Vagina (tissue), 2 donors: ENCODE results near the gene GTF3C1. TPM values are rescaled to one million over a fixed set of nuclear protein-coding genes. Genes with fewer than 3 reads are reported as not detected.

Experiments
- DNase-seq, 2 donors: peaks; one replicate each; pipeline ENCODE4 v3.0.0-alpha.2; 2017; ENCODE audit errors: extremely low spot score in 2 of 2
- H3K27ac ChIP-seq: fragments of 200-600 bp; sonication (generic); one replicate; pipeline ENCODE4 v1.5.1; 2019
- H3K27me3 ChIP-seq: fragments of 200-600 bp; sonication (generic); one replicate; pipeline ENCODE4 v1.5.1; 2019
- H3K36me3 ChIP-seq, 2 donors: fragments of 200-600 bp; sonication (generic); one replicate each; pipeline ENCODE4 v1.5.1; 2017 to 2019
- H3K4me1 ChIP-seq: fragments of 200-600 bp; sonication (generic); one replicate; pipeline ENCODE4 v1.5.1; 2019
- H3K4me3 ChIP-seq, 2 donors: fragments of 200-600 bp; sonication (generic); 1 replicate in 1 of 2; 2 replicates in 1 of 2; pipeline ENCODE4 v1.5.1; 2016 to 2019
- H3K9me3 ChIP-seq: fragments of 200-600 bp; sonication (generic); one replicate; pipeline ENCODE4 v1.5.1; 2019
- CTCF ChIP-seq, 3 experiments: fragments of 450-650 bp in 2 of 3; fragments of 200-600 bp in 1 of 3; sonication (generic) in 1 of 3; IDR thresholded peaks; one replicate each; pipeline ENCODE4 v1.5.1; 2017 to 2019; ENCODE audit warnings: antibody characterized with exemption in 3 of 3, mild to moderate bottlenecking in 2 of 3, moderate library complexity in 2 of 3
- POLR2A ChIP-seq, 2 donors: fragments of 450-650 bp; IDR thresholded peaks; one replicate each; pipeline ENCODE4 v1.6.1; 2017; ENCODE audit warnings: antibody characterized with exemption in 2 of 2, mild to moderate bottlenecking in 2 of 2, moderate library complexity in 2 of 2
- POLR2AphosphoS5 ChIP-seq, 2 donors: sonication (generic); formaldehyde crosslinking; IDR thresholded peaks; one replicate each; pipeline ENCODE4 v1.9.0; 2017; ENCODE audit warnings: antibody characterized with exemption in 2 of 2, mild to moderate bottlenecking in 2 of 2, low read depth in 1 of 2; ENCODE audit not compliant: insufficient read depth in 1 of 2
- intact Hi-C: fragments of 100-400 bp; cut with DNase I; formaldehyde crosslinking; loops from one replicate; pipeline ENCODE4 v1.15.1; 2023
- total RNA-seq: library from RNA; depleted of rRNA; stranded (reverse); fragments of >200 nt; gene quantifications from one replicate; pipeline ENCODE4 v1.2.3, GENCODE V29; 2016

The GTF3C1 gene
- total RNA-seq, 1 donor from 2014 or later = 133 TPM

- peaks cover 0 to 95% of the 10 kb centered on the region in 2 donors for H3K36me3 ChIP-seq
- no peaks in the 10 kb centered on the region for H3K9me3 ChIP-seq
- intact Hi-C loops = no loop called here
- no peak for TF ChIP-seq POLR2AphosphoS5 (IDR thresholded peaks at IDR 0.05; ENCODE audit: insufficient read depth in 1 of 2, low read depth in 1 of 2)
- TF ChIP-seq CTCF (IDR thresholded peaks at IDR 0.05) = no peak
- no peak for TF ChIP-seq POLR2A (IDR thresholded peaks at IDR 0.05)
- no peaks in the 10 kb centered on the region for H3K27me3 ChIP-seq
- no peaks in the 10 kb centered on the region for H3K4me1 ChIP-seq
- DNase-seq = no peak
- no peak overlapping the region for H3K27ac ChIP-seq
- H3K4me3 ChIP-seq = no peak overlapping the region
Measured at GRCh38 chr16:27506771-27507170, 42.9 kb downstream of the GTF3C1 start.

DNA sequence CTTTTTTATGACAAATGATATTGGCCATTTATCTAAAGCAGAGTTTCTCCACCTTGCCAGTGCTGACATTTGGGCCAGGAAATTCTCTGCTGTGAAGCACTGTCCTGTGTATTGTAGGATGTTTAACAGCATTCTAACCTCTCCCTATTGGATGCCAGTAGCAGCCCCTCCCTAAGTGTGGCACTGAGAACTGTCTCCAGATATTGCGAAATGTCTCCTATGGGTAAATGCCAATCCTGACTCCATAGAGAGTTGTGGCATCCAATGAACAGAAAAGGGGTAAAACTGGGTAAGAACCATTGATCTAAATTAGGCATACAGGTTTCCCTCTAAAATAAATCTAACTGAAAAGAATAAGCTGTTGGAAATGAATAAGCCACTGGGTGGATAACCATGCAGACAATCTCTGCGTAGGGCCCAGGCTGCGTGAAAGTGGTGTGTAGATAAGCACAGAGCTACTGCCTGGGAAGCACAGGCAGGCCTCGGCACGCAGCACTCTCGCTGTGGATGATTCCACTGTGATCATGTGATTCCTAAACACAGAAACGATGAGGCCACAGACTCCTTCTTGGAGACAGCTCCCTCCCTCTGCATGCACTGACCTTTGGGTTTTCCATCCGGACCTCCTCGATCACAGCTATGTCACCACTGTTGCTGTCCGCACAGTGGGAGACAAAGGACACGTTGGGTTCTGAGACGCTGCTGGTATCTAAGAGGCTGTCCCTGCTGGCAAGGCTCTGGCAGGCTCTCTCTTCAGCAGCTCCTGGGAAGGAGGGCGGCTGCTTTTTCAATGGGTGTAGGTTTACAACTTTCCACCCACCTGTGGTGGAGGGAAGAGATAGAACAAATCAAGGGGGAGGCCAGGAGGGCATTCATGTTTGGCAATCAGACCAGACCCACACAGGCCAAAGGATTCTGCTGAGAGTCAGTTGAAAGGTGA, 44.1 kb downstream of the GTF3C1 start:
- H3K27me3 ChIP-seq = no peaks in the 10 kb centered on the region
- no peak overlapping the region for H3K27ac ChIP-seq
- intact Hi-C loops = no loop called here
- peaks cover 0 to 96% of the 10 kb centered on the region in 2 donors for H3K36me3 ChIP-seq
- H3K4me1 ChIP-seq = no peaks in the 10 kb centered on the region
- TF ChIP-seq POLR2A (IDR thresholded peaks at IDR 0.05) (no peak), POLR2AphosphoS5 (IDR thresholded peaks at IDR 0.05; ENCODE audit: insufficient read depth in 1 of 2, low read depth in 1 of 2) (peak in 1 of 2 donors; percentile 25)
- H3K9me3 ChIP-seq = no peaks in the 10 kb centered on the region
- no peak for DNase-seq
- no peak overlapping the region for H3K4me3 ChIP-seq

DNA sequence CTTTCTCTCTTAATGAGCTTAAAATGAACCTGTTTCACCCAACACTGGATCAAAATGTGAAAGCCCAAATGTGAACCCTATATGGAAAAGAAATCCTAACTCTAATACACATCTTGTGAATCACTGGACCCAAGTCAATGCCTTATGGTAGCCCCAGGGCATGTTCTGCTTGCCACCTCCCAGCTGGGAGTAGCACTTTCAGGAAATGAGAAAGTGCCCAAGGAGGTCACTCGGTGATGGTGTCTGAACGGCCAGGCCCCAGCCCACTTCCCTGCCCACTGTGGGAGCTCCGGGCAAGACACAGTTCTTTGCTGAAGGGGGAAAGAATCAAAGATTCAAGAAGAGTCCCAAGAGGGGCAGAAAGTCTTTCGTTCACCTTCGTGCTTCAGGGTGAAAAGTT, 46.1 kb downstream of the GTF3C1 start:
- no peak for TF ChIP-seq CTCF (IDR thresholded peaks at IDR 0.05)
- TF ChIP-seq POLR2A (IDR thresholded peaks at IDR 0.05) = no peak
- no peak for TF ChIP-seq POLR2AphosphoS5 (IDR thresholded peaks at IDR 0.05; ENCODE audit: insufficient read depth in 1 of 2, low read depth in 1 of 2)
- DNase-seq = no peak
- Histone ChIP-seq H3K9me3 (no peaks in the 10 kb centered on the region), H3K27me3 (no peaks in the 10 kb centered on the region), H3K4me3 (no peak overlapping the region), H3K27ac (no peak overlapping the region), H3K36me3 (peaks cover 0 to 97% of the 10 kb centered on the region in 2 donors), H3K4me1 (no peaks in the 10 kb centered on the region)
- intact Hi-C loops = no loop called here

DNA sequence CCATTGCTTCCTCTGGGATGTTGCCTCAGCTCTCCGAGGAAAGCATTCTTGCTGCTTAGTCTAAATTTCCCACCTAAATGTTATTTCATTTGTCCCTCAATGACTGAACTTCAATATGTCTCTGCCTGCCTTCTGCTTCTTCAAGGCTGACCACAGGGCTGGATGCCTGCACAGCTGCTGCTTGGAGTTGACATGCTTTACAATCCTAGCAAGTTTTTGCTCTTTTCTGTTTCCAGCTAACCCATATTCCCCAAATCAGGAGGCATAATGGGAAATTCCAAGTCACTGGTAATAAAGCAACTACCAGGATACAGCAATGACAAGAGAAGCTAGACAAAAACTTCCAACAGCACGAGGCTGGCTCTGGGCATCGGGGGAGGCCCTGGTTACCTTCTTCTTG, 48.9 kb downstream of the GTF3C1 start:
- intact Hi-C loops = no loop called here
- H3K27me3 ChIP-seq = no peaks in the 10 kb centered on the region

GRCh38 chr16:27499659-27500055, 50.1 kb downstream of the GTF3C1 start:
- Histone ChIP-seq H3K27ac (no peak overlapping the region), H3K36me3 (peaks cover 0 to 91% of the 10 kb centered on the region in 2 donors), H3K9me3 (no peaks in the 10 kb centered on the region), H3K4me1 (no peaks in the 10 kb centered on the region), H3K4me3 (no peak overlapping the region), H3K27me3 (no peaks in the 10 kb centered on the region)
- intact Hi-C loops = no loop called here
- DNase-seq = no peak
- TF ChIP-seq CTCF (IDR thresholded peaks at IDR 0.05) = no peak
- no peak for TF ChIP-seq POLR2AphosphoS5 (IDR thresholded peaks at IDR 0.05; ENCODE audit: insufficient read depth in 1 of 2, low read depth in 1 of 2)
- TF ChIP-seq POLR2A (IDR thresholded peaks at IDR 0.05) = no peak

More for the DNA sequence above, 48.9 kb downstream of the GTF3C1 start:
- Histone ChIP-seq H3K4me3 (no peak overlapping the region), H3K9me3 (no peaks in the 10 kb centered on the region), H3K27ac (no peak overlapping the region), H3K4me1 (no peaks in the 10 kb centered on the region), H3K36me3 (peaks cover 0 to 95% of the 10 kb centered on the region in 2 donors)
- TF ChIP-seq CTCF (IDR thresholded peaks at IDR 0.05) (no peak), POLR2A (IDR thresholded peaks at IDR 0.05) (no peak), POLR2AphosphoS5 (IDR thresholded peaks at IDR 0.05; ENCODE audit: insufficient read depth in 1 of 2, low read depth in 1 of 2) (no peak)
- DNase-seq = no peak
